ENCODE data around the gene EGR4.

DNA sequence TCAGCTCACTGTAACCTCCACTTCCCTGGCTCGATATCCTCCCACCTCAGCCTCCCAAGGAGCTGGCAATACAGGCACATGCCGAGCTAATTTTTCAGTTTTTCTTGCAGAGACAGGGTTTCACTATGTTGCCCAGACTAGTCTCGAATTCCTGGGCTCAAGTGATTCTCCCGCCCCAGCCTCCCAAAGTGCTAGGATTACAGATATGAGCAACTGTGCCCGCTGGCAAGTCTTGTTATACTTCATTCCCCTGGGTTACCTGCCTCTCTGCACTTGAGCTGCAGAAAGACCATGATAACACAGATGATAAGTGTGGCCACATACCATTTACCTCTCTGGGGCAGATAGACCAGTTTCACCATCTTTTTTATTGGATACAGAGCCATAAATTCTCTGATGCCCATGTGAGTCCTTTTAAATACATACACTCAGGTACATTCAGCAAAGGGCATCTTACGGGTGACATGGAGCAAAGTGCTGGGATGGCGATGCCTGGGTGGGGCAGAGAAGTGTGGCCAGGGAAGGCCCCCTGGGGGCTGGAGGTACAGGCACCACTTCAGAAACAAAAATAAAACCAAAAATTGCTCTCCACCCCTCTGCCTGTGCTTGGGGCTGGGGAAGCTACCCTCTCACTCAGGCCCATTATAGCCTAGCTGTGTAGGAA is 38.9 kb downstream of the EGR4 start:
- TF ChIP-seq, protein P1, sequence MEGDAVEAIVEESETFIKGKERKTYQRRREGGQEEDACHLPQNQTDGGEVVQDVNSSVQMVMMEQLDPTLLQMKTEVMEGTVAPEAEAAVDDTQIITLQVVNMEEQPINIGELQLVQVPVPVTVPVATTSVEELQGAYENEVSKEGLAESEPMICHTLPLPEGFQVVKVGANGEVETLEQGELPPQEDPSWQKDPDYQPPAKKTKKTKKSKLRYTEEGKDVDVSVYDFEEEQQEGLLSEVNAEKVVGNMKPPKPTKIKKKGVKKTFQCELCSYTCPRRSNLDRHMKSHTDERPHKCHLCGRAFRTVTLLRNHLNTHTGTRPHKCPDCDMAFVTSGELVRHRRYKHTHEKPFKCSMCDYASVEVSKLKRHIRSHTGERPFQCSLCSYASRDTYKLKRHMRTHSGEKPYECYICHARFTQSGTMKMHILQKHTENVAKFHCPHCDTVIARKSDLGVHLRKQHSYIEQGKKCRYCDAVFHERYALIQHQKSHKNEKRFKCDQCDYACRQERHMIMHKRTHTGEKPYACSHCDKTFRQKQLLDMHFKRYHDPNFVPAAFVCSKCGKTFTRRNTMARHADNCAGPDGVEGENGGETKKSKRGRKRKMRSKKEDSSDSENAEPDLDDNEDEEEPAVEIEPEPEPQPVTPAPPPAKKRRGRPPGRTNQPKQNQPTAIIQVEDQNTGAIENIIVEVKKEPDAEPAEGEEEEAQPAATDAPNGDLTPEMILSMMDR (IDR thresholded peaks at IDR 0.05): no peak
- TF ChIP-seq POLR2AphosphoS5 (IDR thresholded peaks at IDR 0.05): peak; percentile 74
